Activated CD4-positive, alpha-beta T cell treated with anti-CD3 and anti-CD28 coated beads, Interleukin-10, Interleukin-2, amounts not matched to agents 100 ng/mL and 50 ng/mL, durations not matched to agents 16 hours and 8 hours (primary cell): ENCODE results near the gene THEMIS.

Source experiments
- DNase-seq: peaks from one replicate; pipeline ENCODE4 v3.0.0-alpha.2; 2020

THEMIS gene

GRCh38 chr6:127857051-127857637 lies 43.7 kb downstream of the THEMIS start:
- DNase-seq = no peak

- peak; percentile 52 for DNase-seq
Observed at GRCh38 chr6:127855542-127856159, 45.2 kb downstream of the THEMIS start.

- no peak for DNase-seq
Observed at GRCh38 chr6:127854009-127854408, 46.8 kb downstream of the THEMIS start.

- DNase-seq = no peak
Observed at GRCh38 chr6:127851197-127851596, 49.7 kb downstream of the THEMIS start.

GRCh38 chr6:127845242-127845641 lies 55.6 kb downstream of the THEMIS start:
- DNase-seq = no peak

GRCh38 chr6:127844529-127844928 lies 56.3 kb downstream of the THEMIS start:
- DNase-seq = no peak

- no peak for DNase-seq
Observed at GRCh38 chr6:127843582-127843981, 57.3 kb downstream of the THEMIS start.

GRCh38 chr6:127842562-127842961 lies 58.3 kb downstream of the THEMIS start:
- DNase-seq = no peak

- no peak for DNase-seq
Observed at GRCh38 chr6:127841811-127842210, 59.0 kb downstream of the THEMIS start.

GRCh38 chr6:127834136-127834535 lies 66.7 kb downstream of the THEMIS start:
- DNase-seq = no peak

- DNase-seq = no peak
Observed at GRCh38 chr6:127833336-127833735, 67.5 kb downstream of the THEMIS start.

GRCh38 chr6:127832381-127832780 lies 68.5 kb downstream of the THEMIS start:
- no peak for DNase-seq

- DNase-seq = no peak
Observed at GRCh38 chr6:127824061-127824460, 76.8 kb downstream of the THEMIS start.

- DNase-seq = no peak
Observed at GRCh38 chr6:127821431-127821830, 79.4 kb downstream of the THEMIS start.

- DNase-seq = no peak
Observed at GRCh38 chr6:127818149-127818548, 82.7 kb downstream of the THEMIS start.

- DNase-seq = no peak
Observed at GRCh38 chr6:127816643-127817042, 84.2 kb downstream of the THEMIS start.

- DNase-seq = peak; percentile 39
Observed at GRCh38 chr6:127813699-127814027, 87.2 kb downstream of the THEMIS start.

- peak; percentile 21 for DNase-seq
Observed at GRCh38 chr6:127812985-127813698, 87.7 kb downstream of the THEMIS start.

- DNase-seq = no peak
Observed at GRCh38 chr6:127811900-127812570, 88.8 kb downstream of the THEMIS start.

- no peak for DNase-seq
Observed at GRCh38 chr6:127807806-127808517, 92.9 kb downstream of the THEMIS start.

GRCh38 chr6:127796713-127797112 lies 104.1 kb downstream of the THEMIS start:
- DNase-seq = no peak

GRCh38 chr6:127794405-127794804 lies 106.5 kb downstream of the THEMIS start:
- DNase-seq = no peak

- no peak for DNase-seq
Observed at GRCh38 chr6:127793396-127793795, 107.5 kb downstream of the THEMIS start.
